Lung (tissue), 12 donors: Measurements from ENCODE around the gene KIAA0408. TPM values are rescaled to one million over a fixed set of nuclear protein-coding genes. Genes with fewer than 3 reads are reported as not detected.
A peak's percentile ranks its signal among the peaks of the same experiment; 100 is the strongest.

Experiments used
- ATAC-seq: fragments of 200-7000 bp; cut with Tn5 transposase; one replicate; pipeline ENCODE4 v1.9.1; 2020; ENCODE audit warnings: moderate number of reproducible peaks; ENCODE audit not compliant: insufficient read depth, low FRiP score
- DNase-seq, 3 donors: peaks; one replicate each; pipeline ENCODE4 v3.0.0-alpha.2; 2013 to 2017
- H3K27ac ChIP-seq, 2 donors: one replicate each; pipeline ENCODE4 v1.5.1; 2013; ENCODE audit warnings: mild to moderate bottlenecking in 2 of 2, moderate library complexity in 2 of 2, control low read depth in 1 of 2, inconsistent platforms in 1 of 2, low read depth in 1 of 2, low read length in 1 of 2
- H3K27me3 ChIP-seq, 3 donors: one replicate each; pipeline ENCODE4 v1.5.1; 2013; ENCODE audit warnings: low read length in 2 of 3; ENCODE audit not compliant: control insufficient read depth in 3 of 3, insufficient read depth in 3 of 3
- H3K36me3 ChIP-seq, 4 donors: one replicate each; pipeline ENCODE4 v1.5.1; 2013; ENCODE audit warnings: low read length in 4 of 4, mild to moderate bottlenecking in 1 of 4, moderate library complexity in 1 of 4; ENCODE audit not compliant: control insufficient read depth in 4 of 4, insufficient read depth in 4 of 4
- H3K4me1 ChIP-seq, 5 donors: one replicate each; pipeline ENCODE4 v1.5.1; 2013; ENCODE audit warnings: low read length in 5 of 5, mild to moderate bottlenecking in 2 of 5, moderate library complexity in 1 of 5; ENCODE audit not compliant: control insufficient read depth in 5 of 5, insufficient read depth in 5 of 5
- H3K4me3 ChIP-seq: one replicate; pipeline ENCODE4 v1.5.1; 2013; ENCODE audit warnings: mild to moderate bottlenecking, control low read depth, moderate library complexity
- H3K9ac ChIP-seq, 2 donors: one replicate each; pipeline ENCODE4 v1.5.1; 2013; ENCODE audit warnings: low read length in 2 of 2, control low read depth in 1 of 2; ENCODE audit not compliant: insufficient read depth in 1 of 2
- H3K9me3 ChIP-seq, 4 donors: one replicate each; pipeline ENCODE4 v1.5.1; 2013; ENCODE audit warnings: low read length in 3 of 4, mild to moderate bottlenecking in 1 of 4, moderate library complexity in 1 of 4; ENCODE audit not compliant: control insufficient read depth in 4 of 4, insufficient read depth in 3 of 4
- WGBS, 2 donors: extraction: QIAGEN DNeasy Blood & Tissue Kit; methylation state at CpG; one replicate each; pipeline ENCODE4 v1.1.7; 2013; 5-methylcytosine and 5-hydroxymethylcytosine counted together
- polyA plus RNA-seq, 2 donors: library from polyadenylated mRNA; stranded (reverse); fragments of 200-250 nt; gene quantifications; one replicate each; pipeline ENCODE4 v1.2.1, GENCODE V29; 2013
- total RNA-seq, 2 donors: library from RNA; depleted of rRNA in 1 of 2; stranded (reverse); fragments of >200 nt in 1 of 2; gene quantifications; one replicate each; pipeline ENCODE4 v1.2.1, GENCODE V29; 2014 to 2021
- TF ChIP-seq, protein P1 (sequence below): IDR thresholded peaks from 2 replicates; pipeline ENCODE4 v1.5.1; 2012; ENCODE audit warnings: mild to moderate bottlenecking; ENCODE audit errors: control extremely low read depth, extremely low read depth
- donor health status: control.
- donor health status: control.
- donor health status: Bipolar disorder and iron deficiency.
- donor health status: healthy.
- donor health status: DM: yes; HTN: yes; CAD: no.

The KIAA0408 gene
- total and polyA plus RNA-seq, 4 donors, result 2.9 to 73.0 (median 20.8) TPM

GRCh38 chr6:127456465-127456864 lies 2.7 kb downstream of the KIAA0408 start:
- 63 to 79% methylated on average over 3 of the region's 3 CpGs for WGBS, 2 donors
- H3K9me3 ChIP-seq, result no peaks in the 10 kb centered on the region
- H3K4me3 ChIP-seq, result no peak overlapping the region
- H3K27ac ChIP-seq, result peak overlapping the region in 1 of 2 donors; percentile 45
- no peaks in the 10 kb centered on the region for H3K36me3 ChIP-seq
- peak overlapping the region in 1 of 2 donors; percentile 99 for H3K9ac ChIP-seq
- ATAC-seq (no peak), DNase-seq (peak in 2 of 3 donors; percentile 91 to 93)
- peaks cover 0 to 78% (median 0%) of the 10 kb centered on the region in 5 donors for H3K4me1 ChIP-seq
- TF ChIP-seq, protein P1, sequence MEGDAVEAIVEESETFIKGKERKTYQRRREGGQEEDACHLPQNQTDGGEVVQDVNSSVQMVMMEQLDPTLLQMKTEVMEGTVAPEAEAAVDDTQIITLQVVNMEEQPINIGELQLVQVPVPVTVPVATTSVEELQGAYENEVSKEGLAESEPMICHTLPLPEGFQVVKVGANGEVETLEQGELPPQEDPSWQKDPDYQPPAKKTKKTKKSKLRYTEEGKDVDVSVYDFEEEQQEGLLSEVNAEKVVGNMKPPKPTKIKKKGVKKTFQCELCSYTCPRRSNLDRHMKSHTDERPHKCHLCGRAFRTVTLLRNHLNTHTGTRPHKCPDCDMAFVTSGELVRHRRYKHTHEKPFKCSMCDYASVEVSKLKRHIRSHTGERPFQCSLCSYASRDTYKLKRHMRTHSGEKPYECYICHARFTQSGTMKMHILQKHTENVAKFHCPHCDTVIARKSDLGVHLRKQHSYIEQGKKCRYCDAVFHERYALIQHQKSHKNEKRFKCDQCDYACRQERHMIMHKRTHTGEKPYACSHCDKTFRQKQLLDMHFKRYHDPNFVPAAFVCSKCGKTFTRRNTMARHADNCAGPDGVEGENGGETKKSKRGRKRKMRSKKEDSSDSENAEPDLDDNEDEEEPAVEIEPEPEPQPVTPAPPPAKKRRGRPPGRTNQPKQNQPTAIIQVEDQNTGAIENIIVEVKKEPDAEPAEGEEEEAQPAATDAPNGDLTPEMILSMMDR, result no peak
- H3K27me3 ChIP-seq, result no peaks in the 10 kb centered on the region

DNA sequence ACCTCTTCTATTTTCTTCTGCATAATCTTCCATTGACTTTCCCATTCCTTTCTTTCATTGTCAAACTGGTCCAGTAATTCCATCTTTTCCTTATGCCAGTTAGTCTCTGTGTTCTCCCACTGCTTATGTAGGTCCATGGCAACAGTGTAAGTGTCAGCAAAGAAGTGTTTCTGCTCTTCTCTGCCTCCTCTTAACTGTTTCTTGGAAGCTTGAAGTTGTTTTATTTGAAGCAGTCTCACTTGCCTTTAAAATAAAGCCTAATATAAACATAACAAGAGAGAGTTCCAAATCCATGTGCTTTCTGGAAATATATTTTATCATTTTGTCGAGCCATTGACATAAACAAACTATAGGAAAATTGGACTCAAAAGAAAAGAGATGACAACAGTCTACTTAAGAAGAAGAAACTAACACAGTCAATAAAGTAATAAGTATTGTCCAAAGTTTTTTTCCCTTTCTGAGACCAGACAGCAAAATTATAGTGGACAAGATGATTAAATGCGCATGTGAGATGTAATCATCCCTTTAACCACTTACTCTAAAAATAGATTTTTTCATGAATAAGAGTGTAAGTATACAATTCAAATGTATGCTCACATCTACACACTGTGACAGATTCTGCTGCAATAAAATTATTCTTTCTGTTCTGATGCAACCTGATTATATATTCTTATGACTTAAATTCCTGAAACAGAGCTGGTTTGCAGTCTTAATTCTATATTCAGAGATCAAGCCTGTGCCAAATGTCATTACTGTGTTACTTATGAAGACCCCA lies 5.2 kb downstream of the KIAA0408 start:
- Histone ChIP-seq H3K9ac (no peak overlapping the region), H3K27me3 (no peaks in the 10 kb centered on the region)
- 61 to 83% methylated on average over 2 of the region's 2 CpGs for WGBS, 2 donors

GRCh38 chr6:127452803-127453202 lies 6.4 kb downstream of the KIAA0408 start:
- Histone ChIP-seq H3K9me3 (no peaks in the 10 kb centered on the region), H3K4me1 (peaks cover 0 to 61% (median 0%) of the 10 kb centered on the region in 5 donors), H3K27ac (no peak overlapping the region), H3K4me3 (no peak overlapping the region), H3K9ac (no peak overlapping the region), H3K27me3 (no peaks in the 10 kb centered on the region), H3K36me3 (peaks cover 0 to 11% (median 3%) of the 10 kb centered on the region in 4 donors)
- peak in 2 of 3 donors; percentile 87 to 92 for DNase-seq
- ATAC-seq, result no peak
- TF ChIP-seq, protein P1, result no peak

More for the DNA sequence above, 5.2 kb downstream of the KIAA0408 start:
- Histone ChIP-seq H3K36me3 (peaks cover 0 to 9% (median 3%) of the 10 kb centered on the region in 4 donors), H3K4me3 (no peak overlapping the region), H3K27ac (no peak overlapping the region), H3K9me3 (no peaks in the 10 kb centered on the region), H3K4me1 (peaks cover 0 to 70% (median 0%) of the 10 kb centered on the region in 5 donors)
- ATAC-seq (no peak), DNase-seq (peak; percentile 41 to 91 (median 83))
- TF ChIP-seq, protein P1, result no peak
